ENCODE data around the gene ATP11A. TPM values are rescaled to one million over a fixed set of nuclear protein-coding genes. Genes with fewer than 3 reads are reported as not detected.

ATP11A gene
- total RNA-seq, 1 donor from 2014 or later: 75.6 TPM

- peak; percentile 57 for ATAC-seq
- intact Hi-C loops (cut with DNase I): no loop called here
- no peak for DNase-seq (ENCODE audit: low spot score)
Observed at GRCh38 chr13:112748947-112749735, 59.3 kb downstream of the ATP11A start.

- no peak for ATAC-seq
- intact Hi-C loops (cut with DNase I): no loop called here
- DNase-seq (ENCODE audit: low spot score): no peak
Observed at GRCh38 chr13:112750570-112750969, 60.7 kb downstream of the ATP11A start.

- no peak for DNase-seq (ENCODE audit: low spot score)
- intact Hi-C loops (cut with DNase I): no loop called here
- ATAC-seq: no peak
Observed at GRCh38 chr13:112751617-112752016, 61.8 kb downstream of the ATP11A start.

DNA sequence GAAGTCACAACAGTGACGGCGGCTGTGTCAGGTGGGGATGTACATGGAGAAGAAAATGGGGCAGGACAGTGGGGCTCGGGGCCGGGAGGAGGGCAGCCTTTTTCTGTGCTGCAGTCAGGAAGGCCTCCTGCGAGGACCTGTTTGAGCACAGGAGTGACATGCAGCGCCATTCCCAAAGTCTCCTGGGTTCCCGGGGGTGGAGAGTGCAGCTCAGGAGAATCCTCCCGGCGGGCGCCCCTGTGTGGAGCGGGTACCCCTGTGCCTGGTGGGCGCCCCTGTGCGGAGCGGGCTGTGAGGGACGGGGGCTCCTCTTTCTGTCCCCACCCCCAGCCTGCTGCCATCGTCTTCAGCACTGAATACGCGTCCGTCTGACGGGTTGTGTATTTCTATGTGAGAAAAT lies 62.4 kb downstream of the ATP11A start:
- no peak for DNase-seq (ENCODE audit: low spot score)
- intact Hi-C loops (cut with DNase I): no loop called here
- no peak for ATAC-seq

DNA sequence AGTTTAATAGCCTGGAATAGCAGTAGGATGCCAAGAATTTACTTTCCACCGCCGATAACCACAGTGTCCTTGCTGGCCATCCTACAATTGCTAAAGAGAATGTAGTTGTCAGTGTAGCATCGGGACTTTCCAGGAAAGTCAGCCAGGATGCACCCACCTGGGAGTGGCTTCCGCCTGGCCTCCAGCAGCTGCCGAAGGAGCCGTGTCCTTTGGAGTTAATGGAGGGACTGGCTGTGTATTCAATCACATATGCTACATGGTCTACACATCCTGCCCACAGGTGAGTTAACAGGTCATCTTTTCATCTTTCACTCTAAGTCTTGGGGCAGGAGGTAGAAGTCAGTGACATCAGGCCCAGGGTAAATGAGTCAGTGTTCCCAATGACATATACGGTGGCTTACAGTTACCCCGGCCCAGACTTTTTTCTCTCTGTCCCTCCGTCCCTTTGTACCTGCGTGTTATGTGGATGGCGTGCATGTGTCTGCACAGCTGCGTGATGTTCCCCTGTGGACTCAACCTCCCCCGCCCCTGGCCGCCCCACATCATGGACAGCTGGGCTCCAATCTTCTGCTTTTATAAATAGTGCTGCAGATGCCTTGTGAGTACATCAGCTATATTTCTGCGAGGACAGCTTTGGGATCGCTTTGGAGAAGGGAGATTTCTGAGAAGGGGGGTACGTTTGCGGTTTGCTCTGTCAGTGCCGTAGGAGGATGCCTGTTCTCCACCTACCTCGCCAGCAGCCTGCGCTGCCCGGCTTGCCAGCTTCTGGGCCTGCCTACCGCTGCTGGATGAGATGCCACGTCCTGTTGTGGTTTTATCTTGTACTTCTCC lies 63.1 kb downstream of the ATP11A start:
- DNase-seq (ENCODE audit: low spot score) (no peak), ATAC-seq (peak; percentile 67)
- intact Hi-C loops (cut with DNase I): no loop called here

DNA sequence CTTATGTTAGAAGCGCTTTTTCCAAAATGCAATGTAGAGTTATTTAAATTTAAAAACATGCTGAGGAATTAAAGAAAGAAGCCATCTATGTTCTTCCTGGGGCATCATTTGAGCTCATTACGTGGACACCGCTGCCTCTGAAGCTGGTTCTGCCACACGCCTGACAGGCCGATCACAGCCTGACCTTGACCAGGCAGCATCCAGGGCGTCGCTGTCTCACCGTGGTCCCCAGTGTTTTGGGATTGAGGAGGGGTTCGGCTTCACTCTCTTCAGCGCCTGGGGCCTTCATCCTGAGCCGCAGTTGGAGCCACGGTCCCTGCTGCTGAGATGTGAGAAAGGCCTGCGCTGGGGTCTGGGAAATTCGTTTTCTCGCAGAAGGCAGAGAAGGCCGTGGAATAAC lies 64.0 kb downstream of the ATP11A start:
- ATAC-seq (no peak), DNase-seq (ENCODE audit: low spot score) (no peak)
- intact Hi-C loops (cut with DNase I): no loop called here

GRCh38 chr13:112754281-112755025 lies 64.6 kb downstream of the ATP11A start:
- ATAC-seq: no peak
- no peak for DNase-seq (ENCODE audit: low spot score)
- intact Hi-C loops (cut with DNase I): no loop called here

DNA sequence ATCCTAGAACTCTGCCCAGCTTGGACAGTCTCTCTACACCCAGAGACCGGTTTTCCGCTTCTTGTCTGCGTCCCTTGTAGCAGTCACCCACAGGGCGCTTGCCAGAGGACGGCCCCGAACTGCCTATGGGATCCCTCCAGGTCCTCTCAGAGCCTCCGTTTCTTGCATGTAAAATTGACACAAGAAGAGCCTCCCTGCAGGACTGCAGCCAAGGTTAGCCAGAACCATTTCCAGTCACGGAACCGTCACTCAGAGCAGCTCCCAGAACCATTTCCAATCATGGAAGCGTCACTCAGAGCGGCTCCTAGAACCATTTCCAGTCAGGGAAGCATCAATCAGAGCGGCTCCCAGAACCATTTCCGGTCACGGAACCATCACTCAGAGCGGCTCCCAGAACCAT lies 65.5 kb downstream of the ATP11A start:
- ATAC-seq: no peak

DNA sequence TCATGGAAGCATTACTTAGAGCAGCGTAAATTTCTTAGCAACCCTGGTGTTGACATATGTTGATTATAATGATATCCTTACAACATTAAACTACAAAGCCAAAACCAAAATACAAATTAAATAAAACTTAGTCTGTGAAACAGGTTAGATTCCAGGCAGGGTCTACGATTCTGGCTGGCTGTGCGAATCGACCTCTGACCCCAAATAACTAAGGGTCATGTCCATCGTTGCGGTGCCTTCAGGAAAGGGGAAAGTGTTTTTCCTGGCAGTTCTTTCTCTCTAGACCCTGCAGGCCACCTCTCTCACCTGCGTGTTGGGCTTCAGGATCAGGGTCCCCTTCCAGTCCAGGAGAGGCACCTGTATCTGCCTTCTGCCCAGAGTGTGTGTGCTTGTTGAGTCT lies 66.2 kb downstream of the ATP11A start:
- ATAC-seq: no peak
- intact Hi-C loops (cut with DNase I): no loop called here
- no peak for DNase-seq (ENCODE audit: low spot score)

More for the DNA sequence above, 65.5 kb downstream of the ATP11A start:
- intact Hi-C loops (cut with DNase I): no loop called here
- DNase-seq (ENCODE audit: low spot score): no peak

- ATAC-seq (no peak), DNase-seq (ENCODE audit: low spot score) (no peak)
- intact Hi-C loops (cut with DNase I): no loop called here
Observed at GRCh38 chr13:112756511-112756966, 66.7 kb downstream of the ATP11A start.

DNA sequence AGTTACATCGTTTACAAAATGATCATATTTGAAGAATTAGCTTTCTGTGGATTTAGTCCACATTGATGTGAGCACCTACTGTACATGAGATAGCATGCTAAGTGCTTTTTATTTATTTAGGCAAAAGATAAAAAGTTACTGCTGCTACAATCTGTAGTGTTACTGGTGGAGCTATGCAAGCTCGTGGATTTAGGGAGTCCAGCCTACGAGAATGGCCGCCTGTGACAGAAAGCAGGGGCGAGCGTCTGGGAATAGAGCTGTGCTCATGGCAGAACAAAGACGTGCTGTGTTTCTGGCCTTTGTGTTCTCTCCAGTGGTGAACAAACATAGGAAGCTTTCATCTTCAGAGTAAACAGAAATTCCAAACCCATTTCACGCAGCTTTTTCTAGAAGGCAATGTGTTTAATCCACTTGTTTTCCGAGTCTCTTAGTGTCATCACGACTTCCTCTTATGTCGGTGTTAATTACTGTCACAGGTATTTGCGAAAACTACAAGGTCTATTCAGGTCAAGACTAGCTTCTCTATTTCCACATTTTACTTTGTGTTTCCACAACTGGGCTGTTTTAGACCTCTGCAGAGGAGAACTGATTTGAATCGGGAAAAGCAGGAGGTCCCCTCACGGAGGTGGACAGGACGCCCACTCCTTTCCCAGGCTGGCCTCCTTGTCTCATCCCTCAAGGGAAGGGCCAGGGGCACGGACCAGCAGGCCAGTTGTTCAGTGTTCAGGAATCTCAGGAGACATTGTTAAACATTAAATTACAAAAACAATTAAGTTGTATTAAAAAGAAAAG lies 67.3 kb downstream of the ATP11A start:
- DNase-seq (ENCODE audit: low spot score): no peak
- peak; percentile 83 for ATAC-seq
- intact Hi-C loops (cut with DNase I): no loop called here

- DNase-seq (ENCODE audit: low spot score) (no peak), ATAC-seq (peak; percentile 60)
- intact Hi-C loops (cut with DNase I): no loop called here
Observed at GRCh38 chr13:112757759-112758086, 67.9 kb downstream of the ATP11A start.

DNA sequence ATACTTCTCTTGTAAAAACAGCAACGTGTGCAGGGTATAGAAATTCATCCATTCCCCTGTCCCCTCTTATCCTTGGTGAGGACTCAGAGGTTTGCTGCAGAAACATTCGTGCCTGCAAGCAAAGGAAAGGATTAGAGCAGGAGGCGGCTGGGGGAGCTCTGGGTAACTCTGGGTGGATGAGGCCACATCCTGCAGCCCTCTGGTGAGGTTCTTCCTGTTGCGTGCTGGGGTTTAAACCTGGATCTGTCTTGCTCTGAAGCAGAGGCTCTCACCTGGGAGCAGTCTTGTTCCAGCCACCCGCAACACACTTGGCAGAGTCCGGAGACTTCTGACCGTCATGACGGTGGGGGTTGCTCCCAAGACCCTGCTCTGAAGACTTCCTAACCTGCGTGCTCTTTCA lies 69.2 kb downstream of the ATP11A start:
- intact Hi-C loops (cut with DNase I): no loop called here
- no peak for DNase-seq (ENCODE audit: low spot score)
- no peak for ATAC-seq

- intact Hi-C loops (cut with DNase I): no loop called here
- ATAC-seq (no peak), DNase-seq (ENCODE audit: low spot score) (no peak)
Observed at GRCh38 chr13:112759827-112760226, 70.0 kb downstream of the ATP11A start.

GRCh38 chr13:112760435-112760834 lies 70.6 kb downstream of the ATP11A start:
- intact Hi-C loops (cut with DNase I): no loop called here
- DNase-seq (ENCODE audit: low spot score): no peak
- no peak for ATAC-seq

GRCh38 chr13:112760931-112761330 lies 71.1 kb downstream of the ATP11A start:
- ATAC-seq (peak; percentile 51), DNase-seq (ENCODE audit: low spot score) (no peak)
- intact Hi-C loops (cut with DNase I): no loop called here

DNA sequence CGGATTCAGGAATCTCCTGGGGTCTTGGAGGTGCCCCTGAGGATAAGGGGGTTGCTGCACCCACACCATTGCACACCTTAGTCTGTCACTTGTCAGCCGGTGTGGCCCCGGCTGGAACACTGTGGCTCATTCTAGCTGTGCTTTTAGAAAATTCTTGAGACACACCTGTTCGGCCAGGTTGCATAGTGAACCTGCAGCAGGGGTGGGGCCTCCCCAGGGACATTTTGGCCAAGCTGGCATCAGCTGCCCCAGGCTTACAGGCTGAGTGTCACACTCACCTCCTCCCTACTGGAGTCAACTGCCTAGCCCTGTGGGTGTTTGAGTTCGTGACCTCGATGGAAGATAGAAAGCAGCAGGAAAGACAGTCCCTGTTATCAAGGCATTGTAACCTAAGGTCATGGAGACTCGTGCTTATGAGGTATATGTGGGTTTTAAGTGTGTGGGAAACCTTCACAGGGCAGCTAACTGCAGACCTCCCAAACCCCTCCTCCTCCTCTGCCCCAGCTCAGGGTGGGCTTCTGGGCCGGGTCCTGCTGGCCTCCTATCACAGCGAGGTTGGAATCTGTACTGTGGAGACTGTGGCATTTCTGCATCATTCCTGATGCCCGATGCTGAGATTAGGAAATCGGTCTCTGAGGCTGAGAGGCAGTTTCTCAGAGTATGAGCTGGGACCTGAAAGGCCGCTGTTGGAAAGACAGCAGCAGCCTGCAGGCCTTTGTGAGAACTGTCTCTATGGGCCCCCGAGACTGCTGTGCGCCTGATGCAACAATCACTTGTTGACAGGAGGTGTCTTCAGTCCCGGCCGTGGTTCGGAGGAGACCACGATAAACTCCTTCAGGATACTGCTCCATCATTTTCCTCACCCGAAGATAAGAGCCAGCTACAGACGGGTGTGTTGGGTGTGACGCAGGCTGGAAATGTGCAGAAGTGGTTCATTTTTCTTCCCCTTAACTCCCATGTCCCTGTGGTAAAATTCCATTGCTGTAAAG lies 72.2 kb downstream of the ATP11A start:
- intact Hi-C loops (cut with DNase I): no loop called here
- ATAC-seq (peak; percentile 64), DNase-seq (ENCODE audit: low spot score) (no peak)

DNA sequence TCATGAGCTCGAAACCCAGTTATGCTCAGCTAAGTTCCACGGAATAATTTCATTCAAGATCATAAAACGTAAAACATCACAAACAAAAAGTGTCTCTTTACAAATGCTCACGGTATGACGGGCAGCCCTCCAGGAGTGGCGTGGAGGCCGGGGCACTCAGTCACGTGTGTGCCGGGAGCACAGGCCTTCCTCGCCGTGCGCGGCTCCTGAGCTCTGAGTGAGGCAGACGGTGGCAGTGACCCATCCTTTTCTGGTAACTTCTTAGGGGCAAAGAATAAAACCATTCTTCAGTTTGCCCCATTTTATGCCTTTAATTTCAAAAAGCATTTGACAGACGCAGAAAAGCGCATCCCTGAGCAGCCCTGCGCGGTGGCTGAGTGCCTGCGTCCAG lies 72.8 kb downstream of the ATP11A start:
- DNase-seq (ENCODE audit: low spot score): no peak
- intact Hi-C loops (cut with DNase I): no loop called here
- peak; percentile 22 for ATAC-seq
